ENCODE measurements around the gene SMCHD1.
A peak's percentile ranks its signal among the peaks of the same experiment; 100 is the strongest.

The SMCHD1 gene

DNA sequence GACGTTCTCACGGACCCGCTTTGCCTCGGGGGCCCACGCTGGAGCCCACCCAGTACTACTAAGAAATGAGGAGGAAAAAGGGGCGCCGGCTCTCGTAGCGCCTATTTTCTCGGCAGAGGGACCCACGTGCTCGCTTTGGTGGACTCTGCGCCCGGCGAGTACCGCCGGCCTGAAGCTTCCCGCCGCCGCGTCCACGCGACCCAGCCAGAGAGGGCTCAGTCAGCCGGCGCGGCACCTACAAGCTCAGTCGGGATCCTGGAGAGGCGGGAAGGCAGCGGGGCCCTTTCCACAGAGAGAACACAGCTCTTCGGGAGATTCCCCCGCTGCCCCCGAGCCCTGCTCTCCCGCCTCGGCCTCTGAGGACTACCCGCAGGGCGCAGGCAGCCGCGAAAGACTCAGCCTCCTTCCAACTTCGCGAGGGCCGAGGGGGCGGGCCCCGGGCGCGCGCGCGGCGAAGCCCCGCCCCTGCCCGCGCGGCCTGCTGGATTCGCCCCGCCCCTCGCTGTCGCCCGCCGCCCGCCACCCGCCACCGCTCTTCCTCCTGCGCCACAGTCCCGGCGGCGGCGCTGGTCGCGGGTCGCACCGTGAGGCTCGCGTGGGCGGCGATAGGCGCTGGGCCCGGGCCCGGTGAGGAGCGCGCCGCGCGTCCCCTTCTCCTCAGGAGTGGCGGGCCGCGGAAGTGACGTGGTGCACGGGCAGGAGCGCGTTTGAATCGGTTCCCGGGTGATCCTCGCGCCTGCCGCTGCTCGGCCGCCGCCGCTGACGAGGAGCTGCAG lies at the start of gene SMCHD1:
Gene SMCHD1, plus strand, starts transcription at position 549 of the 776 bp plus-strand sequence. CDS start 350 bp downstream, outside the sequence.
- DNase-seq (ENCODE audit: low read depth) = peak; percentile 90

DNA sequence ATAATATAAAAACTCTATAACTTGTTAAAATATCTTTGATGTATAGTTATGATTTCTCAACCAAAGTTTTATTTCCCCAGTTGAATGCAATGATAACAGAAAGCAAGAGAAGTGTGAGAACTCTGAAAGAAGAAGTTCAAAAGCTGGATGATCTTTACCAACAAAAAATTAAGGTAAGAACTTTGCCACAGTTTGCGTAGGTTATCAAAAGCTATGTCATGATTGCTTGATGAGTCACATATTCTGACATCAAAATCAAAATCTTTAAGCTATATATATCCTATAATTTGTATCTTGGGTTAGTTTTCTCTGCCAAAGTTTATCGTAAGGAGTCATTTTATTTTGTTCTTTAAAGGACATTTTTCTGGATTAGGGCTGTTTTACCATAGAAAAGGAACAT lies 49.2 kb upstream of the SMCHD1 start:
- DNase-seq (ENCODE audit: low read depth) = no peak

DNA sequence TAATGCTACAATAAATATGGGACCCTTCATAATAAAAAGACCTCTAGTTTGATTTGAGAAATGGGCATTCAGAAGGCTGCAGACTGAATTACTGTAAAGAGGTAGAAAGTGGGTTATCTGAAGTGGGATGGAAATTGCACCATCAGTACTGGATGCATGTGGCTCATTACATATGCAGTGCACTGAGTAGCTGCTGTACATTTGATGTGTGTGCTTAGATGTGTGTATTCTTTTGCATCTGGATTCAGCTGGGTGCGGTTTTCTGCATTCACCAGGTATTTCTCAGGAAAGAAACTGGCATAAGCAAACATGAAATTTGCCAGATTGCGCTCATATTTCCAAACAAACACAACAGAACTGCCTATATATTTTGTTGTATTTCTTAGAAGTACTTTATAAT lies 45.9 kb upstream of the SMCHD1 start:
- no peak for DNase-seq (ENCODE audit: low read depth)

DNA sequence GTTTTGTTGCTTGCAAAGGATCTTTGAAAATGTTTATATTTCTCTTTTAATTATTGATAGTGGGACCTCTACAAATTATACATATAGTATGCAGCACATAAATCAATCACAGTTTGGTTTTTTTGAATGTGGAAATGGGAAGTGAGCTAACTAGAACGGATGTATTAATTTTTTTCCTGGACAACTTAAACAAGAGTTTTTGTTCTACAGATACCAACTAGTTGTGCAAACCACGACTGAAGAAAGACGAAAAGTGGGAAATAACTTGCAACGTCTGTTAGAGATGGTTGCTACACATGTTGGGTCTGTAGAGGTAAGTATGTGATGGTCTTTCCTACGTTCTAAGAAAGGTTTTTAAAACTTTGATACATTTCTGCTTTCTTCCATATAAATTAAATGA lies 45.0 kb upstream of the SMCHD1 start:
- no peak for DNase-seq (ENCODE audit: low read depth)

DNA sequence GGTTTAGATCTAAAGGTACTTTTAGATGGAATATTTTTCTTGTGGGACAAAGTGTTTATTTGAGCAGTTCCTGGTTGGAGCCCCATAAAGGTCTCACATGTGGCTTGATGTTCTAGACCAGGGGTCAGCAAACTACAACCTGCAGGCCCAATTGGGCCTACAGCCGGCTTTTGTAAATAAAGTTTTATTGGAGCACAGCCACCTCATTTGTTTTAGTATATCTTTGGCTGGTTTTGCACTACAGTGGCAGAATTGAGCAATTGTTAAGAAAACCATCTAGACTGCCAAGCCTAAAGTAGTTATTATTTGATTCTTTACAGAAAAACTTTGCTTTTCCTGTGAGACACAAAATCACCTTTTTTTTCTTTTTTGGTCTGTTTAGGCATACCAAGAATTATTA lies 42.5 kb upstream of the SMCHD1 start:
- no peak for DNase-seq (ENCODE audit: low read depth)

DNA sequence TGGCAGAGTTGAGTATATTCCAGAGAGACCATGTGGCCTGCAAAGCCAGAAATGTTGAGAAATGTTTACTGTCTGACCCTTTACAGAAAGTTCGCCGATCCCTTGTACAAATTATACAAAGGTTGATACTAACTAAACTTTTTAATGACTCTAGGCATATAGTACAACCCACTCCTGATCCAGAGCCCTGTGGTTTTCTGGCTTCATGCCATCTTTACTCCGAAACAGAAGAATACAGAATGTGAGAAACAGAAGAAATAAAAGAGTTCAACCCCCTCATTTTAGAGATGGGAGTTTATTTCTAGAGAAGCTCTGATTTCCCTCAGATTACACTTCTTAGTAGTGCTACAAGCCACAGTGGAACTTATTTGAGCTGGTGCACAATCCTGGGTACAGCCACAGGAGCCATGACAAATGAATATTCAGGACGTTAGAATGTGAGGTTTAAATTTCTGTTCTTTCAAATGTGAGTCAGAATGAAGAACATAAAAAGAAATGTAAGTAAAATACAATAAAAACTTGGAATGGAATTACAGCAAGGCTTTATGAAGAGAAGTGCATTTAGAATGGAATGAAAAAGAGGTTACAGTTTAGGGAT lies 38.0 kb upstream of the SMCHD1 start:
- no peak for DNase-seq (ENCODE audit: low read depth)

DNA sequence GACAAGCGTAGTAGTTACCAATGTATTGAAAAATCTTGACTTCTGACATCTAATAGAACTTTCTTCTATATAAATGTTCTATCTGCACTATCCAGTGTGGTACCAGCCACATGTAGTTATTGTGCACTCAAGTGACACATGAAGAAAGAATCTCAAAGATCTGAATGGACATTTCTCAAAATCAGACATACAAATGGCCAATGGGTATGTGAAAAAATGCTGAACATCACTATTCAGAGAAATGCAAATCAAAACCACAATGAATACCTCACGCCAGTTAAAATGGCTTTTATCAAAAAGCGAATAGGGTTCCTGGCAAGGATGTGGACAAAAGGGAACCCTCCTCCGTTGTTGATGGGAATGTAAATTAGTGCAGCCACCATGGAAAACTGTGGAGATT lies 37.5 kb upstream of the SMCHD1 start:
- DNase-seq (ENCODE audit: low read depth) = no peak

DNA sequence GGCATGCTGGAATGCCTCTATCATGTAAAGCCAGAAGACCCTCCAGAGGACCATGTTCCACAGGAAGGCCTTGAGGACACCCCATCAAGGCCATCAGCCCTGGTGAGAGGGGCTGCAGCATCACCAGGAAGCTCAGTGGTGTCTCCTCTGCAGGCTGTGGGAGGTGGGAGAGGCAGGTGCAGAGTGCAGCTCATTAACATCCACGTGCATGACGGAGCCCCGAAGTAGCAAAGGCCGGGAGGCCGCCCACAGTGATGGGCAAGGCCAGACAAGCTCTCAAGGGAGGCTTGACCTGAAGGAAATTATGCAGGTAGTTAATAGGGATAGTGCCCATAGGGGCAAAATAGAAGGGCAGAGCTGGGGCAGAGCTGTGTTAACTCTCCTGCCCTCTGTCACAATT lies 30.3 kb upstream of the SMCHD1 start:
- DNase-seq (ENCODE audit: low read depth) = no peak

DNA sequence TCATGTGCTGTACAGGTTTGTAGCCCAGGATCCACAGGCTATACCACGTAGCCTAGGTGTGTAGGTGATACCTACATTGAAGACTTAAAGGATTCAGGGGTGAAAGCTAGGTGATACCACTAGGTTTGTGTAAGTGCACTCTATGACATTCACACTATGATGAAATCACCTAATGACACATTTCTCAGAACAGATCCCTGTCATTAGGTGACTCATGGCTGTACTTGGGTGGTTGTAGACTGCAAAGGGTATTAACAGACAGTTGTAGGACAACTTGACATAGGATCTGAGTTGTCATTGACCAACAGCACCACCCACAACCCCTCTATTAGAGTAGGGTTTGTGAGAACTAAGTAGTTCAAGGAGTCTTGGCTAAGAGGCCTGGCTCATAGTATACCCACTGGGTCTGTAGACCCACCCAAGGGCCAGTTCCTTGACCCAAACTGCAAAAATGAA lies 27.7 kb upstream of the SMCHD1 start:
- DNase-seq (ENCODE audit: low read depth) = no peak

DNA sequence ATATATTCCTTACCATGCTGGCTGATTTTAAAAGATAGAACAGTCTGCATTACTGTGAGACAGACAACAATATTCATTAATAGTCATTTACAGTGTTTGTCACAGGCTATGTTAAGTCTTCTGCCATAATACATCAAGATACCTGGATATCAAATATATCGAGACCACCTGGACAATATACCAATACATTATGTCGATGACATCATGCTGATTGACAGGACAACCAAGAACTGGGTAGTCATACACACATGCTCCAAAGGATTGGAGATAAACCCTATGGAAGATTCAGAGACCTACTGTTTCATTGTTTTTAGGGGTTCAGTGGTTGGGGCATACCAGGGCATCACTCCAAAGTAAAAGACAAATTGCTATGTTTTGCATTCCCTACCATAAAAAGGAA lies 26.5 kb upstream of the SMCHD1 start:
- DNase-seq (ENCODE audit: low read depth) = no peak

DNA sequence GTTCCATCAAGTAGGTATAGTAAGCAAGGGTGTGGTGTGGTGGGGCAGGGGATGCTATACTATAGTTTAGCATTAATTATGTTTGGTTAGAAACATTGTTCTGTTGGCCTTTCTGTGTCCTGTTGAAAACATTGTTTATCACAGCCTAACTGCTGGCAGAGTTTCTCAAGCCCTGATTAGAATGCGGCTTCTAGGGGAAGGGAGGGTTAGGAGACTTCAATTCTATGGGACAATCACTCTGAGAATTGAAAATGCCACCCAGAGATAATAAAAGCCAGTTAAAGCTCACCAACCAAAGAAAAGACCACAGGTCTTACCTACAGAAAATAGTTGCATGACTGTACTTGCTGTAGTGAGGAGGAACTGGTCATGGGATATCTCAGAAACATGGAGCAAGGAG lies 19.9 kb upstream of the SMCHD1 start:
- DNase-seq (ENCODE audit: low read depth) = no peak

DNA sequence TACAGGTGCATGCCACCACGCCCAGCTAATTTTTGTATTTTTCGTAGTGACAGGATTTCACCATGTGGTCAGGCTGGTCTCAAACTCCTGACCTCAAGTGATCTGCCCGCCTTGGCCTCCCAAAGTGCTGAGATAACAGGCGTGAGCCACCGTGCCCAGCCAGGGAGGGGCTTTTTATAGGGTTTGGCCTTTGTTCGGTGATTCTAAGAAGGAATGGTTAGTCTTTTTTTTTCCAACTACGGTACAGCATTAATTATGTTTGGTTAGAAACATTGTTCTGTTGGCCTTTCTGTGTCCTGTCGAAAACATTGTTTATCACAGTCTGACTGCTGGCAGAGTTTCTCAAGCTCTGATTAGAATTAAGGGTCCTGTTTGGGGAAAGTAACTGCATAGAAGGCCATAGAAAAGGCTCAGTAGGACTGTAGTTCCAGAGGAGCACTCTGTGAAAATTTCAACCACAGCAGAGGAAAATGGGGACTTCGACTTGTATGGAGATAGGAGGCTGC lies 19.3 kb upstream of the SMCHD1 start:
- DNase-seq (ENCODE audit: low read depth) = no peak

DNA sequence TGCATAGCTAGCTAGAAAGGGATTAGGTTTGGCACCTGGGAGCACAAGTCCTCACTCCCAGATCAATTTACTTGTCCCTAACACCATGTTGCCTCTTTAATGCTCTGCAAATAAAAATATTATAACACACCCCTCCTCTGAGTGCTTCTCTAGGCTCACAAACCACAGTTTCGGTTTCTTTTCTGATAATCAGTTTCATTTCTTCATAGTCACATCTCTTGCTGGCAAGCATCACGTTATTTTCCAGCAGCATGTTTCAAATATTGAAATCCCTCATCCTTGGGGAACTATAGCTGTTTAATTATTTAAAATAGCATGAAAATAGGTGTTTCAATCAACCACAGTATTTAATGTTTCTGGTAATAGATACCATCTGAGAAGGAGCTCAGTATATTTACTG lies 13.9 kb upstream of the SMCHD1 start:
- DNase-seq (ENCODE audit: low read depth) = no peak

DNA sequence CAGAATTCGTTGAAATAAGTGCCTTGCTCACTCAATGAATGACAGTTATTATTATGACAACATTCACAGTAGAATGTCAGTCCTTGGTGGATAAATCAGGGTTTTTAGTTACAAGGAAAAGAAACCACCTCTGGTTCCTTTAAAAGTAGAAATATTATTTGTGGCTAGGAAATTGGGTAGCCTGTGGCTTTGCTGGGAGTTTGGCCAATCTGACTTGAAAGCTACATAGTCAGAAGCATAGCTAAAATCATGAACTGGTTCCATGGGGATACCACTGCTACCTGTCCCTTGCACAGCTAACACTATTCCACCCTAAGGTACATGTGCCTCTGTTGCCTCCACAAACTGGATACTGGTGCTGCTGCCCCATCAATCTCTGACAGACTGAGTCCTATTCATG lies 12.8 kb upstream of the SMCHD1 start:
- DNase-seq (ENCODE audit: low read depth) = no peak

DNA sequence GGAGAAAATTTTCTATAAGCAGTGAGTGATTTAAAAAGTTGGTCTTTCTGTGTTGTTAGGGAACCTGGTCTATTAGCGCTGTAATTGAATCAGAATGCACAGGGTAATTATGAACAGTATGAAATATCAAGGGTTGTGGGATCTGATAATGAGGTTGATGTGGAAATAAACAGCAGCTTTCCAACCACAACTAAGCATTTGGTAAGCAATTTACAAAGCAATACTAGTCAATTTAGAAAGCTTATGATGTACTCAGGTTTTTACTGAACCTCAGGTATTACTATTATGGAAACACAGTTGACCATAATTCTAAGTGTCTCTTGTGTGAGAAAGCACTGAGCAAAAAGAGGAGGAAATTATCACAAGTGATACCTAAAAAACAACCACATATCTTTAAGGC lies 11.0 kb upstream of the SMCHD1 start:
- no peak for DNase-seq (ENCODE audit: low read depth)

DNA sequence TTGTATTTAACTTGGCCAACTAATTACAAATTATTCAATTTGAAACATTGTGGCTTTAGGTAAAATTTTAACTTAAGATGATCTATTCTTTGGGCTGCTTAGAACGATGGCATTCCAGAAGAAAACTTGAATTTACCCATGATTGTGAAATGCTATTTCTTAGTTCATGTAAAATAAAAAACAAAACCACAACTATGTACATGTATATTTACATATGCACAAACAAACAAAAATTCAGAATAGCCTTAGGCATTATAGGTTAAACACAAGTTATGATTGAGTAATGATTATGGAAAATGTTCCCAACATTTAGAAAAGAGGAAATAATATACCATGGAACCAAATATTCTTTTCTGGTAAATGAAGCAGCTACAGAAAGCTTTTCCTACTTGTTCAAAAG lies 3.5 kb upstream of the SMCHD1 start:
- DNase-seq (ENCODE audit: low read depth) = no peak

DNA sequence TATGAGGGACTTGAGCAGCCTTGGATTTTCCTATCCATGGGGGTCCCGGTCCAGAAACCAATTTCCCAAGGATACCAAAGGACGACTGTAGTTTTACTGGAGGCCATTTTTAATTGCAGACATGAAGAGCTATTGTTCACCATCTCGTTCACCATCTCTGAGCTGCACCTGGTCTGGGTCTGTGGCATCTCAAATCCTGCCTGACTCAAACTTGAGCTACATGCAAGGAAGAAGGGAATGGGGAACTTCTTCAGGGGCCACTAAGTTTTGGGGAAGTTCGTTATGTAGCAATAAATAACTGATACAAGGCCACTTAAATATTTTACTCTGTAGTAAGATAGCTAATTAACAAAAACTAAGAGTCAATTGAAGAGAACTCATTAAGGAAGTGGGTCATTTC lies 2.1 kb upstream of the SMCHD1 start:
- DNase-seq (ENCODE audit: low read depth) = no peak

DNA sequence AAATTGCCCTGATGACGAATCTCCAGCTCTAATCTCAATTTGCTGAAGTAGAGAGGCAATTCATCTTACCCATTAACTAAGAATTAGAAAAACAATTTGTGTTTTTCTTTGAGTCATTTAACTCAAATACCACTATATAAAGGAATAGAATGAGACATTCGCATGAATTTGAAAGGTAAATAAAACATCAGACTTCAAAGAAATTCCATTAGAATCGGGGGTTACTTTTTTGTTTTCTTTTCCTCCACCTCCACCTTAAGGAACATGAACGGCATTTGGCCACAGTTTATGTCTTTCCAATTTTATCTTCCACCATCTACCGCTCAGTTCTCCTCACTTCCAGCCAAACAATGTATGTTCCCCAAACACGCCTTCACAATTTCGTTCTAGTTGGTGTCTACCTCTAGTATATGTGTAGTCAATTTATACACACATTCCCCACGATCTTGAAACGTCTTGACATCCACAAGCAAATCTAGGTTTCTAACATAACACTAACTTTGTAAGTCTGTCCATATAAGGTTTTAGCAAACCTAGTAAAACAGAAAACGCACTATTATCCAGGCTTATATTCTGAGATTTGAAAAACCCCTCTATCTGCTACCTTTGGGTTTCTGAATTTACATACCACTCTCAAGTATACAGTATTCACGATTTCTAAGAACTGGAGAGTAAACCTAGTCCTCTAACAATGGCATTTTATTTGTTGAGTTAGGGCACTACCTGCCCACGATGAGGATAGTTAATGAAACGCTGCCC lies 1.2 kb upstream of the SMCHD1 start:
- no peak for DNase-seq (ENCODE audit: low read depth)

DNA sequence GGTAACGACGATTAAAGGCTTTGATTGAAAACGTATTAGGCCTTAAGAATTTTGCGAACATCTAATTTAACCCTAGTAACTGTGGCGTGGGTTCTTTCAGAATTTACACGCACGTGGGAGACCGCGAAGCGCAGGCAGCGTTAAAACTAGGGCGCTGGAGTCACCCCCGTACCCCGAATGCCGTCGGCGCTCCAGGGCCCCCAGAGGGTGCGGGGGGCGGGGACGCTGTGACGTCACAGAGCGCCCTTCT lies 673 bp upstream of the SMCHD1 start:
- DNase-seq (ENCODE audit: low read depth) = peak; percentile 64

DNA sequence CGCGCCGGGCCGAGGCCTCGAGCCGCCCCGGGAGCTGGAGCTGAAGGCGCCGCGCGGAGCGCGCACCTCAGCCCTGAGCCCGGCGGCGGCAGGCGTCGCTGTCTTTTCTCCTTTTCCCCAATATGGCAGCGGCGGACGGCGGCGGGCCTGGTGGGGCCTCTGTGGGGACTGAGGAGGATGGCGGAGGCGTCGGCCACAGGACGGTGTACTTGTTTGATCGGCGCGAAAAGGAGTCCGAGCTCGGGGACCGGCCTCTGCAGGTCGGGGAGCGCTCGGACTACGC lies 369 bp downstream of the SMCHD1 start:
- no peak for DNase-seq (ENCODE audit: low read depth)

DNA sequence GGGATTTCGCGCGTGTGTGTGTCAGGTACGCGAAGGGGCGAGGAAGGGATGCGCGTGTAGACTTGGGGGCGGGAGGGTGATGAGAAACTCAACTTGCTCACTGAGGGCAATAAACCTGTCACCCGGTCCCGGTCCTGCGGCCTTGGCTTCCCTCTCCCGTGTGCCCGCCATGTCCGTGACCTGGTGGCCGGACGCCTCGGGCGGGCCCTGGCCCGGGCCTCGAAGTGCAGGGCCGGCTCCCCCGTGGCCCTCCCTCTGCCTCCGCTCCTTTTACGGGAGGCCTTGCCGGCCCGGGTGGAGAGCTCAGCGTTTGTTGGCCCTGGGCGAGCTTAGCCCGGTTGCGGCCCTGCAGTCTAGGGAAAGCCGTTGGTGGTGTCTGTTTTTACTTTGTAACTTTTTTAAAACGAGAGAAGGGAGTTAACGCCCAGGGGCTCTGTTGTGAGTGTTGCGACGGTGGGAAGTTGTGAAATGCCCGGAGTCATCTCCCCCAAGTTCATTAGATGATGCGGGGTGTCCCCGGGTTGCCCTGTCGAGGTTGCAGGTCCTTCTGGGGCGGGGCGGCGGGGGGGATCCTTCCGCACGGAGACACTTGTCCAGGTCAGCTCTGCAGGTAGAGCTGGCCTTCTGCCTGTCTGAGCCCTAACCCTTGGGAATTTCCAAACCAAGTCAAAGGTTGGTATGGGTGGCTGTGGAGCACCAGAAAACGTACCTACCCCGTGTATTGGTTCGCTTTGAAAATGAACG lies 883 bp downstream of the SMCHD1 start:
- DNase-seq (ENCODE audit: low read depth) = peak; percentile 27

DNA sequence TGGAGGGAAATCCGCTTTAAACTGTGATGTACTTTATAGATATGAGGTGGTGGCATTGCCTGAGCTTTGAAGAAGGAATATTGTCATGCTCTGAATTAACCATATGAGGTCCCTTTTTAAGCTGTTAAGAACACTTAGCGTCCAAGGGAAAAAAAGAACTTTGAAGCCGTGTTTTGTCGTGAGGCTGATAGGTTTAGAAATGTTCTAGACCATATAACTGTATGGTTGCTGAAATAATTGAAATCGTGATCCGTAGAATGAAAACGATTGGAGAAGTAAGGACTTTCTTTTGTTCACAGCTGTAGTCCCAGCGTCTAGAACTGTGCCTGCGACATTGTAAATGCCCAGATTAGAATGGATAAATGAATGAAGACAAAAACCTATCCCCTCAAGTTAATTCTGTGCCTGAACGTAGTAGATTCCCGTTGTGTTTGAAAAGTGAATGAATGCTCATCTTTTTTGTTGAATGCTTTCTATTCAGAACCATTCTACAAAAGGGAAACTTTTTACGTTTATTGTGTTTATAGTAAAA lies 1.5 kb downstream of the SMCHD1 start:
- no peak for DNase-seq (ENCODE audit: low read depth)

All from activated T-cell treated with anti-CD3 and anti-CD28 coated beads for 24 hours (primary cell).